K562 (cell line): ENCODE data around the gene ATF3. TPM values are rescaled to one million over a fixed set of nuclear protein-coding genes. Genes with fewer than 3 reads are reported as not detected.
A peak's percentile ranks its signal among the peaks of the same experiment; 100 is the strongest.

Experiments
- CBX1 ChIP-seq: sonication (generic); IDR thresholded peaks from 2 replicates; pipeline ENCODE4 v1.6.1; 2016; ENCODE audit warnings: antibody characterized with exemption, low read depth, mild to moderate bottlenecking
- EZH2 ChIP-seq: IDR thresholded peaks from 2 replicates; pipeline ENCODE4 v1.6.1; 2012; ENCODE audit warnings: low read depth, mild to moderate bottlenecking, inconsistent platforms, low read length, borderline replicate concordance
- GMEB1 ChIP-seq: fragments of 250-450 bp; sonication (Bioruptor Pico); IDR thresholded peaks from 2 replicates; pipeline ENCODE4 v1.4.0; 2020; ENCODE audit warnings: mild to moderate bottlenecking
- HDAC8 ChIP-seq: fragments of 450-650 bp; IDR thresholded peaks from 2 replicates; pipeline ENCODE4 v1.6.1; 2016; ENCODE audit warnings: mild to moderate bottlenecking, missing genetic modification characterization, moderate library complexity, missing compliant biosample characterization
- HNRNPH1 ChIP-seq: fragments of 200-400 bp; formaldehyde crosslinking; optimal IDR thresholded peaks from 2 replicates; pipeline ENCODE3; 2017; ENCODE audit warnings: low read depth, mild to moderate bottlenecking, low read length, moderate library complexity
- KDM2B ChIP-seq: fragments of 250-450 bp; sonication (Bioruptor Pico); IDR thresholded peaks from 2 replicates; pipeline ENCODE4 v1.8.0; 2021; ENCODE audit warnings: mild to moderate bottlenecking, moderate library complexity
- KLF16 ChIP-seq: IDR thresholded peaks from 2 replicates; pipeline ENCODE4 v1.6.1; 2016; ENCODE audit warnings: antibody characterized with exemption
- MBD1 ChIP-seq: fragments of 250-450 bp; sonication (Bioruptor Pico); IDR thresholded peaks from 2 replicates; pipeline ENCODE4 v1.8.0; 2022; ENCODE audit warnings: inconsistent platforms
- MCM3 ChIP-seq: fragments of 450-650 bp; IDR thresholded peaks from 2 replicates; pipeline ENCODE4 v1.6.1; 2016
- NCOA1 ChIP-seq: fragments of 450-650 bp; IDR thresholded peaks from 2 replicates; pipeline ENCODE4 v1.6.1; 2016; ENCODE audit warnings: low read depth
- NFXL1 ChIP-seq: fragments of 450-650 bp; formaldehyde crosslinking; IDR thresholded peaks from 2 replicates; pipeline ENCODE4 v1.4.0; 2021; ENCODE audit warnings: mild to moderate bottlenecking
- NR3C1 ChIP-seq: sonication (generic); formaldehyde crosslinking; IDR thresholded peaks from 2 replicates; pipeline ENCODE4 v1.8.1; 2022; ENCODE audit warnings: missing genetic modification reagents
- POU5F1 ChIP-seq: fragments of 150-350 bp; IDR thresholded peaks from 2 replicates; pipeline ENCODE4 v1.6.1; 2014; ENCODE audit warnings: borderline replicate concordance, low read length, low read depth, mild to moderate bottlenecking; ENCODE audit not compliant: partially characterized antibody
- RBFOX2 ChIP-seq: fragments of 200-400 bp; formaldehyde crosslinking; IDR thresholded peaks from 2 replicates; pipeline ENCODE4 v1.6.1; 2017; ENCODE audit warnings: low read depth, mild to moderate bottlenecking, low read length, moderate library complexity
- SIN3B ChIP-seq: fragments of 450-650 bp; IDR thresholded peaks from 2 replicates; pipeline ENCODE4 v1.6.1; 2017; ENCODE audit warnings: low read depth, mild to moderate bottlenecking, moderate library complexity
- SMARCA4 ChIP-seq: fragments of 450-650 bp; IDR thresholded peaks from 2 replicates; pipeline ENCODE4 v1.6.1; 2016
- SMARCC2 ChIP-seq: fragments of 450-650 bp; IDR thresholded peaks from 2 replicates; pipeline ENCODE4 v1.6.1; 2017; ENCODE audit warnings: antibody characterized with exemption, moderate library complexity, mild to moderate bottlenecking, low read depth
- SMARCE1 ChIP-seq: fragments of 450-650 bp; IDR thresholded peaks from 2 replicates; pipeline ENCODE4 v1.7.1; 2016; ENCODE audit warnings: mild to moderate bottlenecking
- SUPT5H ChIP-seq: fragments of 450-650 bp; IDR thresholded peaks from 2 replicates; pipeline ENCODE4 v1.6.1; 2016
- ZNF717 ChIP-seq: fragments of 250-450 bp; sonication (Bioruptor Pico); IDR thresholded peaks from 2 replicates; pipeline ENCODE4 v1.5.0; 2021
- ZNF77 ChIP-seq: fragments of 250-450 bp; sonication (Bioruptor Pico); IDR thresholded peaks from 2 replicates; pipeline ENCODE4 v1.5.0; 2020
- ZNF79 ChIP-seq: fragments of 250-450 bp; sonication (Bioruptor Pico); IDR thresholded peaks from 2 replicates; pipeline ENCODE4 v1.4.0; 2020; ENCODE audit warnings: low read depth, mild to moderate bottlenecking, moderate library complexity
- polyA plus RNA-seq, 8 experiments: library from polyadenylated mRNA; depleted of rRNA in 4 of 8; stranded (reverse) in 5 of 8; unstranded in 3 of 8; fragments of >200 nt; fragmentation: Nextera tagmentation in 2 of 8; fragmentation: Illumina TruSeq in 1 of 8; extraction: Ambion mirVana in 2 of 8; extraction: Trizol in 1 of 8; gene quantifications; 2 replicates each; pipeline versions ENCODE4 v1.2.1 to v1.2.3, GENCODE V29; 2011 to 2014; ENCODE audit warnings: inconsistent platforms in 1 of 8, missing spikeins in 1 of 8
- total RNA-seq, 7 experiments: library from RNA; depleted of rRNA in 6 of 7; stranded (reverse); fragments of >200 nt in 6 of 7; fragmentation: Illumina TruSeq in 2 of 7; extraction: Trizol in 2 of 7; gene quantifications; 2 replicates each; pipeline versions ENCODE4 v1.2.1 to v1.2.3, GENCODE V29; 2011 to 2021; ENCODE audit warnings: low replicate concordance in 1 of 7
- TF ChIP-seq, protein P1 (sequence below): IDR thresholded peaks from 2 replicates; pipeline ENCODE4 v1.6.1; 2011; ENCODE audit not compliant: insufficient read length; ENCODE audit errors: extremely low read depth
- TF ChIP-seq, protein P2 (sequence below): IDR thresholded peaks from 2 replicates; pipeline ENCODE4 v1.6.1; 2012; ENCODE audit warnings: low read depth, low read length, improper control_type of control experiment, borderline replicate concordance

ATF3 gene
- total and polyA plus RNA-seq, 9 of the 15 experiments (the other 6 are each of a cell fraction or from before 2014, with no cell fraction given): 3.5 to 28.2 (median 19.8) TPM

DNA sequence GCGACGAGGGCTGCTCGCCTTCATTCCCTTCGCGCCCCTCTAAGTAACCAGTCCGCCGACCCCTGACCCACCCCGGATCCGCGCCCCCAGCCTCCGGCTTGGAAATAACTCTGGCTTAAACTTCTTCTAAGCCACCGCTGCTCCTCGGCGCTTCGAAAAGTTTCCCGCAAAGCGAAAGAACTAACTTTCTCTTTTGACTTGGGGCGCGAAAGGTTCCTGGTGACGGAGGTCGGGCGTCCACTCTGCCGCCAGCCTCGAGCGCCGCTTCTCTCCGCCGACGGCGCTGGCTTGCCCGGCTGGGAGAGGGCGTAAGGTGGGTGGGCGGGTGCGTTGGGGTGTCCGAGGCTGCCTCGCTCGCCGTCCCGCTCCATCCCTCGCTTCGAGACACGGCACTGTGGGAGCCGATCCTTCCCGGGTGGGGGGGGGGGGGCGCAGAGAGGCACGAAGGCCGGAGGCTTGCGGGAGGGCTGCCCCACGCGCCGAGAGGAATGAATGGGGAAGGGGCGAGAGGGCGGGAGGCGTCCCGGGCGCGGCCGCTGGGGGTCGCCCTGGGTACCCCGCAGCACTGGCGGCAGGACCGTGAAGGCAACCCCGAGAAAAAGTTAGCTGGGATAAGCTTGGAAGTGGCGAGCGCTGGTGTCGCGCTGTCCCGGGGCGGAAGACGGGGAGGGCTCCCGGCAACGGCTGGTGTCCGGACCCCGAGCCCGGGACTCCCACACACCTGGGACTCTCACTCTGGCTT, 569 bp downstream of the ATF3 start (continued):
- TF ChIP-seq, protein P1, sequence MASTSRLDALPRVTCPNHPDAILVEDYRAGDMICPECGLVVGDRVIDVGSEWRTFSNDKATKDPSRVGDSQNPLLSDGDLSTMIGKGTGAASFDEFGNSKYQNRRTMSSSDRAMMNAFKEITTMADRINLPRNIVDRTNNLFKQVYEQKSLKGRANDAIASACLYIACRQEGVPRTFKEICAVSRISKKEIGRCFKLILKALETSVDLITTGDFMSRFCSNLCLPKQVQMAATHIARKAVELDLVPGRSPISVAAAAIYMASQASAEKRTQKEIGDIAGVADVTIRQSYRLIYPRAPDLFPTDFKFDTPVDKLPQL: no peak
- TF ChIP-seq HDAC8 (no peak), KDM2B (no peak; the same call in none of the 2 replicates), SIN3B (no peak), ZNF77 (CRISPR knock-in tag) (no peak), EZH2 (no peak), MBD1 (no peak), RBFOX2 (peak; percentile 95), POU5F1 (no peak), NCOA1 (no peak; the same call in 1 of the 2 replicates), NFXL1 (CRISPR knock-in tag) (0 out of 2 replicates have a peak, but pooled peaks have one; percentile 69), MCM3 (no peak), ZNF717 (CRISPR knock-in tag) (no peak), SMARCE1 (no peak), SMARCC2 (no peak), NR3C1 (no peak), GMEB1 (CRISPR knock-in tag) (peak; percentile 21; the same call in 1 of the 2 replicates), KLF16 (no peak), SUPT5H (no peak), CBX1 (no peak; the same call in 1 of the 2 replicates), HNRNPH1 (no peak), SMARCA4 (no peak), ZNF79 (CRISPR knock-in tag) (no peak)
- TF ChIP-seq, protein P2, sequence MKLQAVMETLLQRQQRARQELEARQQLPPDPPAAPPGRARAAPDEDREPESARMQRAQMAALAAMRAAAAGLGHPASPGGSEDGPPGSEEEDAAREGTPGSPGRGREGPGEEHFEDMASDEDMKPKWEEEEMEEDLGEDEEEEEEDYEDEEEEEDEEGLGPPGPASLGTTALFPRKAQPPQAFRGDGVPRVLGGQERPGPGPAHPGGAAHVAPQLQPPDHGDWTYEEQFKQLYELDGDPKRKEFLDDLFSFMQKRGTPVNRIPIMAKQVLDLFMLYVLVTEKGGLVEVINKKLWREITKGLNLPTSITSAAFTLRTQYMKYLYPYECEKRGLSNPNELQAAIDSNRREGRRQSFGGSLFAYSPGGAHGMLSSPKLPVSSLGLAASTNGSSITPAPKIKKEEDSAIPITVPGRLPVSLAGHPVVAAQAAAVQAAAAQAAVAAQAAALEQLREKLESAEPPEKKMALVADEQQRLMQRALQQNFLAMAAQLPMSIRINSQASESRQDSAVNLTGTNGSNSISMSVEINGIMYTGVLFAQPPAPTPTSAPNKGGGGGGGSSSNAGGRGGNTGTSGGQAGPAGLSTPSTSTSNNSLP: no peak
